Heart left ventricle (tissue), 16 donors: ENCODE data around the gene COMMD7. TPM values are rescaled to one million over a fixed set of nuclear protein-coding genes. Genes with fewer than 3 reads are reported as not detected.

Experiments used
- ATAC-seq, 4 donors: fragments of 200-7000 bp; cut with Tn5 transposase; one replicate each; pipeline ENCODE4 v1.9.1; 2020 to 2022; ENCODE audit warnings: moderate library complexity in 4 of 4, mild to moderate bottlenecking in 3 of 4, moderate number of reproducible peaks in 1 of 4
- DNase-seq, 5 donors: peaks; one replicate each; pipeline ENCODE4 v3.0.0-alpha.2; 2020
- H3K27ac ChIP-seq, 12 donors: fragments of 200-600 bp; sonication (generic) in 4 of 12; one replicate each; pipeline versions ENCODE4 v1.5.0 to v1.8.0; 2016 to 2022; ENCODE audit warnings: mild to moderate bottlenecking in 2 of 12
- H3K27me3 ChIP-seq, 9 donors: fragments of 200-600 bp; sonication (generic) in 2 of 9; one replicate each; pipeline versions ENCODE4 v1.5.1 to v1.8.0; 2016 to 2022; ENCODE audit warnings: mild to moderate bottlenecking in 3 of 9
- H3K36me3 ChIP-seq, 9 donors: fragments of 200-600 bp; sonication (generic) in 2 of 9; one replicate each; pipeline versions ENCODE4 v1.5.0 to v1.8.0; 2018 to 2022; ENCODE audit warnings: mild to moderate bottlenecking in 2 of 9
- H3K4me1 ChIP-seq, 12 donors: fragments of 200-600 bp; sonication (generic) in 4 of 12; one replicate each; pipeline versions ENCODE4 v1.5.0 to v1.8.0; 2016 to 2022; ENCODE audit warnings: mild to moderate bottlenecking in 3 of 12
- H3K4me3 ChIP-seq, 12 donors: fragments of 200-600 bp; sonication (generic) in 4 of 12; one replicate each; pipeline versions ENCODE4 v1.5.0 to v1.8.0; 2017 to 2022; ENCODE audit warnings: mild to moderate bottlenecking in 9 of 12, moderate library complexity in 4 of 12
- H3K9me3 ChIP-seq, 12 donors: fragments of 200-600 bp; sonication (generic) in 4 of 12; one replicate each; pipeline versions ENCODE4 v1.5.0 to v1.8.0; 2016 to 2022; ENCODE audit warnings: mild to moderate bottlenecking in 1 of 12
- CTCF ChIP-seq, 12 donors: fragments of 200-600 bp; sonication (generic) in 4 of 12; IDR thresholded peaks; one replicate each; pipeline versions ENCODE4 v1.5.0 to v1.8.0; 2018 to 2022; ENCODE audit warnings: antibody characterized with exemption in 12 of 12, mild to moderate bottlenecking in 5 of 12
- POLR2A ChIP-seq, 2 donors: fragments of 450-650 bp; IDR thresholded peaks; one replicate each; pipeline ENCODE4 v1.6.1; 2017; ENCODE audit warnings: antibody characterized with exemption in 2 of 2, mild to moderate bottlenecking in 2 of 2, moderate library complexity in 2 of 2
- WGBS, 4 donors: extraction: QIAGEN DNeasy Blood & Tissue Kit in 2 of 4; methylation state at CpG; one replicate each; pipeline versions ENCODE4 v1.1.5 to v1.1.7; 2013 to 2018; 5-methylcytosine and 5-hydroxymethylcytosine counted together
- intact Hi-C, 10 donors: fragments of 100-400 bp; cut with DNase I; formaldehyde crosslinking; loops; one replicate each; pipeline versions ENCODE4 v1.11.1 to v1.14.2; 2022
- polyA plus RNA-seq, 2 donors: library from polyadenylated mRNA; stranded (reverse); fragments of 200-250 nt; gene quantifications; one replicate each; pipeline ENCODE4 v1.2.3, GENCODE V29; 2013
- total RNA-seq, 9 donors: library from RNA; depleted of rRNA in 2 of 9; stranded (reverse); fragments of >200 nt in 2 of 9; fragmentation: NEBNext Ultra II Directional in 3 of 9; extraction: Animal tissue kit (Norgen Biotek cat#: 25700) in 3 of 9; gene quantifications; one replicate each; pipeline versions ENCODE4 v1.1.0 to v1.2.4, GENCODE V29; 2016 to 2023
- donor health status: ischemic (EF 13 %, LVEDD 7.1; RV severe dilation, severe dysfunction).
- donor health status: healthy with polysubstance abuse.
- donor health status: DM: no; HTN: yes; CAD: no.
- donor health status: DM: no; HTN: no; CAD: no.
- donor health status: ischemic (EF 25% LVEDD 6.9; RV normal size, moderate dysfunction).
- donor health status: ischemic (EF 25% LVEDD 5.7; RV mildly dilated, moderate dysfunction).
- donor health status: healthy.
- donor health status: DM: yes; HTN: yes; CAD: no.
- donor health status: ischemic (EF 35%, LVEDD 5.7; RV mildly dilated, moderate dysfunction).
- donor health status: nonischemic (EF 11% LVEDD 7.7; RV severe dilation, severe dysfunction).
- donor health status: DM: yes; HTN: yes; CAD: no.
- donor health status: PGD.
- donor health status: ischemic (EF 29% LVEDD 5.4; RV normal size, mild dysfunction).
- donor health status: nonischemic (EF 23%, LVEDD 6.1; RV moderate dilation, normal function).

COMMD7 gene
- total and polyA plus RNA-seq, 11 donors = 30.3 to 72.4 (median 43.7) TPM

DNA sequence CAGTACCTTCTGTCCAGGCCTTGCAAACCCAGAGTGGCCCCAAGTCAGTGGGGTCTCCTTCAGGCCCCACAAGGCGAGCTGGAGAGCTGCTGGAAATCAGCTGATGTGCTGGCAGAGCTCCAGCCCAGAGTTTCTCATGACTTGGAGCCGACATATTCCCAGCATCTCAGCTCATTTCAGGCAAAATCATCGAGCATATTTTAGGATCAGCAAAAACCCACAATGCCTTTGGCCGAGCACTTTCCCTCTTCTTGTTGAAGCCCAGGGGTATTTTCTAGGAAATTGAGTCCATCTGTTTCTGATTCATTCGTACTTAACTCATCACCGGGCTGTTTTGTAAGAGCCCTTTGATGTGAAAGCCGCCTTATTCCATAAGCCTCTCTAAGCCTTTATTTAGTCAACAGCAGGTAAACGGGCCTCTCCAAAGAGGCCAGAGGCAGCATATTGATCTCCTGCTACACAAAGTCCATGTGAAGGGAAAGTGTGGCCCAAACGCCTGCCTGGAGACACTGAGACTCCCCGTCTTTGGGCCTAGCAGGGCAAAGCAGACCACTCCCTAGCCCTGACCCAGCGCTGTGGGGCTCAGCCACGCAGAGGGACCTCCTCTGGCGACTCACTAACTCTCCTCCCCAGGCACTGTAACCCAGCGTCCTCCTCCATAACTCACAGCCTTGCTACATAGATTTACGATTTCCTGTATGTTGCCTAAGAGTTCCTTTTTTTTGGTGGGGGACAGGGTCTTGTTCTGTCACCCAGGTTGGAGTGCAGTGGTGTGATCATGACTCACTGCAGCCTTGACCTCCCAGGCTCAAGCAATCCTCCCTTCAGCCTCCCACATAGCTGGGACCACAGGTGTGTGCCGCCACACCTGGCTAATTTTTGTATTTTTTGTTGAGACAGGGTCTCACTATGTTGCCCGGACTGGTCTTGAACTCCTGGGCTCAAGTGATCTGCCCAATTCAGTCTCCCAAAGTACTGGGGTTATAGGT, 57.4 kb downstream of the COMMD7 start:
- Histone ChIP-seq H3K27me3 (no peaks in the 10 kb centered on the region), H3K27ac (peak overlapping the region in 9 of 12 donors; percentile 32 to 75 (median 62)), H3K9me3 (no peaks in the 10 kb centered on the region), H3K36me3 (no peaks in the 10 kb centered on the region), H3K4me3 (no peak overlapping the region), H3K4me1 (peaks cover 0 to 21% (median 2%) of the 10 kb centered on the region in 12 donors)
- ATAC-seq (peak in 3 of 4 donors; percentile 13 to 64 (median 22)), DNase-seq (peak; percentile 47 to 72 (median 71))
- intact Hi-C loops = no loop called here
- WGBS, 4 donors = 62 to 68% (median 66%) methylated on average over 17 of the region's 17 CpGs
- TF ChIP-seq CTCF (IDR thresholded peaks at IDR 0.05) = no peak
- TF ChIP-seq POLR2A (IDR thresholded peaks at IDR 0.05) = no peak

- intact Hi-C loops = no loop called here
- H3K4me1 ChIP-seq = peaks cover 0 to 21% (median 2%) of the 10 kb centered on the region in 12 donors
- no peak overlapping the region for H3K27ac ChIP-seq
- H3K36me3 ChIP-seq = no peaks in the 10 kb centered on the region
- TF ChIP-seq POLR2A (IDR thresholded peaks at IDR 0.05) (no peak), CTCF (IDR thresholded peaks at IDR 0.05) (no peak)
- no peaks in the 10 kb centered on the region for H3K9me3 ChIP-seq
- H3K27me3 ChIP-seq = no peaks in the 10 kb centered on the region
- WGBS, 4 donors = 81 to 93% (median 89%) methylated on average over 11 of the region's 11 CpGs
- no peak overlapping the region for H3K4me3 ChIP-seq
- ATAC-seq = no peak
- no peak for DNase-seq
These were observed 60.7 kb downstream of the COMMD7 start for GRCh38 chr20:32682508-32682987.

GRCh38 chr20:32681175-32682084, 61.8 kb downstream of the COMMD7 start:
- Histone ChIP-seq H3K27ac (peak overlapping the region in 1 of 12 donors; percentile 20), H3K4me1 (peaks cover 0 to 21% (median 2%) of the 10 kb centered on the region in 12 donors), H3K27me3 (no peaks in the 10 kb centered on the region), H3K36me3 (no peaks in the 10 kb centered on the region), H3K9me3 (no peaks in the 10 kb centered on the region), H3K4me3 (no peak overlapping the region)
- intact Hi-C loops = no loop called here
- DNase-seq (no peak), ATAC-seq (peak in 1 of 4 donors; percentile 23)
- WGBS, 4 donors = 54 to 65% (median 60%) methylated on average over 17 to 20 of the region's 20 CpGs
- TF ChIP-seq POLR2A (IDR thresholded peaks at IDR 0.05) (no peak), CTCF (IDR thresholded peaks at IDR 0.05) (no peak)
